GM10266 (cell line): ENCODE results near the gene UST.

Experiments used
- DNase-seq: peaks from one replicate; pipeline ENCODE4 v3.0.0; 2012; ENCODE audit errors: extremely low spot score
- CTCF ChIP-seq: IDR thresholded peaks from 2 replicates; pipeline ENCODE4 v1.5.1; 2012; ENCODE audit warnings: mild to moderate bottlenecking, low read depth; ENCODE audit not compliant: control insufficient read depth, insufficient read depth; ENCODE audit errors: missing control alignments

The UST gene

GRCh38 chr6:149080511-149080910, 333.7 kb downstream of the UST start:
- no peak for DNase-seq
- no peak for TF ChIP-seq CTCF

GRCh38 chr6:149081281-149081680, 334.5 kb downstream of the UST start:
- DNase-seq = no peak
- no peak for TF ChIP-seq CTCF

- peak; percentile 49 for DNase-seq
- peak; percentile 86 for TF ChIP-seq CTCF
Observed at GRCh38 chr6:149082320-149082719, 335.5 kb downstream of the UST start.

GRCh38 chr6:149084026-149084425, 337.2 kb downstream of the UST start:
- no peak for TF ChIP-seq CTCF
- DNase-seq = no peak

GRCh38 chr6:149084808-149085556, 338.2 kb downstream of the UST start:
- DNase-seq = no peak
- TF ChIP-seq CTCF = no peak

GRCh38 chr6:149085557-149085938, 338.7 kb downstream of the UST start:
- TF ChIP-seq CTCF = no peak
- no peak for DNase-seq

- no peak for DNase-seq
- TF ChIP-seq CTCF = no peak
Observed at GRCh38 chr6:149086363-149086762, 339.5 kb downstream of the UST start.
